K562 (cell line): ENCODE data around the gene PLEKHA5. TPM values are rescaled to one million over a fixed set of nuclear protein-coding genes. Genes with fewer than 3 reads are reported as not detected.

Experiments
- ATAC-seq: fragments of 200-7000 bp; cut with Tn5 transposase; 3 replicates; pipeline ENCODE4 v1.9.1; 2020; ENCODE audit warnings: moderate library complexity
- BruUV-seq: library from RNA; stranded (reverse); fragments of 400-500 nt; replicated peaks from 2 replicates; lab custom pipeline; 2021; lab: Mats Ljungman, UMichigan
- CTCF ChIA-PET: fragments of 300-600 bp; formaldehyde crosslinking; extraction: SDS; loops from one replicate; lab custom pipeline; 2021; ENCODE audit warnings: low intra/inter-chr PET ratio; lab: Yijun Ruan, JAX
- POLR2A ChIA-PET: fragments of 300-600, 350-650 bp; sonication (Branson Sonifier 250); formaldehyde crosslinking; extraction: SDS; loops from one replicate; lab custom pipeline; 2021; ENCODE audit warnings: antibody characterized with exemption, inconsistent platforms; lab: Yijun Ruan, JAX
- DNase-seq, 4 experiments: peaks; one replicate each; pipeline versions ENCODE4 v3.0.0 to v3.0.0-alpha.2; 2011 to 2018; ENCODE audit warnings: low spot score in 3 of 4, mixed read lengths in 3 of 4; ENCODE audit errors: extremely low read depth in 1 of 4
- FAIRE-seq: peaks from 2 replicates; lab custom pipeline; 2011; peaks lifted over from hg19 to GRCh38; lab: Jason Lieb, UNC
- H2AFZ ChIP-seq: 2 replicates; pipeline ENCODE4 v1.6.0; 2011; ENCODE audit warnings: low read depth, low read length, control low read depth, inconsistent platforms
- H3K27ac ChIP-seq: fragments of 200-600 bp; 3 replicates; pipeline ENCODE4 v1.8.0; 2011; ENCODE audit warnings: low read depth, mild to moderate bottlenecking, control low read depth, inconsistent platforms, low read length, moderate library complexity, mixed read lengths; ENCODE audit errors: extremely low read depth
- H3K27me3 ChIP-seq, 2 experiments: fragments of 300-600 bp in 1 of 2; 2 replicates in 1 of 2; 3 replicates in 1 of 2; pipeline versions ENCODE4 v1.6.0 to v1.8.0; 2011; ENCODE audit warnings: inconsistent platforms in 2 of 2, low read length in 2 of 2, mild to moderate bottlenecking in 1 of 2, mixed read lengths in 1 of 2, moderate library complexity in 1 of 2; ENCODE audit not compliant: control insufficient read depth in 2 of 2, insufficient read depth in 2 of 2
- H3K36me3 ChIP-seq: fragments of 300-600 bp; 3 replicates; pipeline ENCODE4 v1.8.0; 2011; ENCODE audit warnings: mild to moderate bottlenecking, low read length, inconsistent platforms; ENCODE audit not compliant: control insufficient read depth, insufficient read depth
- H3K4me1 ChIP-seq, 2 experiments: fragments of 200-600 bp in 1 of 2; replicated peaks in 1 of 2; 2 replicates in 1 of 2; 3 replicates in 1 of 2; pipeline versions ENCODE4 v1.5.1 to v1.8.0; 2011; ENCODE audit warnings: inconsistent platforms in 2 of 2, low read length in 2 of 2, mild to moderate bottlenecking in 1 of 2, mixed read lengths in 1 of 2, moderate library complexity in 1 of 2; ENCODE audit not compliant: control insufficient read depth in 2 of 2, insufficient read depth in 2 of 2
- H3K4me2 ChIP-seq: 2 replicates; pipeline ENCODE4 v1.6.1; 2011; ENCODE audit warnings: low read length, control low read depth, inconsistent platforms, mixed read lengths; ENCODE audit not compliant: insufficient read depth
- H3K4me3 ChIP-seq: fragments of 200-600 bp; sonication (generic), shearing (Covaris generic); 2 replicates; pipeline ENCODE4 v1.5.1; 2016; ENCODE audit warnings: control low read depth, inconsistent platforms
- H3K79me2 ChIP-seq: fragments of 200-600 bp; 3 replicates; pipeline ENCODE4 v1.8.0; 2011; ENCODE audit warnings: low read length, inconsistent platforms; ENCODE audit not compliant: control insufficient read depth, insufficient read depth
- H3K9ac ChIP-seq, 2 experiments: 2 replicates each; pipeline versions ENCODE4 v1.6.0 to v1.6.1; 2011; ENCODE audit warnings: low read depth in 2 of 2, low read length in 2 of 2, control low read depth in 1 of 2, inconsistent platforms in 1 of 2, mild to moderate bottlenecking in 1 of 2, mixed read lengths in 1 of 2; ENCODE audit not compliant: insufficient read depth in 1 of 2
- H3K9me1 ChIP-seq: one replicate; pipeline ENCODE4 v1.6.0; 2011; ENCODE audit warnings: inconsistent platforms, mild to moderate bottlenecking, low read length, moderate library complexity; ENCODE audit not compliant: control insufficient read depth, insufficient read depth
- H3K9me3 ChIP-seq: replicated peaks from 2 replicates; pipeline ENCODE4 v1.5.1; 2011; ENCODE audit warnings: low read depth, low read length, inconsistent platforms; ENCODE audit not compliant: control insufficient read depth, insufficient read depth
- H4K20me1 ChIP-seq: replicated peaks from 2 replicates; pipeline ENCODE4 v1.6.1; 2011; ENCODE audit warnings: low read length, inconsistent platforms, mixed read lengths; ENCODE audit not compliant: control insufficient read depth, insufficient read depth
- CREM ChIP-seq: IDR thresholded peaks from 2 replicates; pipeline ENCODE4 v1.6.1; 2014; ENCODE audit warnings: antibody characterized with exemption, low read depth
- CTCFL ChIP-seq: IDR thresholded peaks from 2 replicates; pipeline ENCODE4 v1.6.1; 2011; ENCODE audit warnings: borderline replicate concordance, low read depth, mild to moderate bottlenecking, moderate library complexity, low read length; ENCODE audit not compliant: insufficient read depth, poor library complexity, severe bottlenecking
- FOXA1 ChIP-seq: fragments of 450-650 bp; IDR thresholded peaks from 2 replicates; pipeline ENCODE4 v1.6.1; 2016; ENCODE audit warnings: mild to moderate bottlenecking, borderline replicate concordance
- ILK ChIP-seq: fragments of 450-650 bp; IDR thresholded peaks from 2 replicates; pipeline ENCODE4 v1.6.1; 2016; ENCODE audit warnings: missing genetic modification characterization, low read depth, mild to moderate bottlenecking, missing compliant biosample characterization, moderate library complexity, borderline replicate concordance
- MIER1 ChIP-seq: fragments of 450-650 bp; IDR thresholded peaks from 2 replicates; pipeline ENCODE4 v1.6.1; 2016; ENCODE audit warnings: antibody characterized with exemption, mild to moderate bottlenecking, low read depth
- MITF ChIP-seq: IDR thresholded peaks from 2 replicates; pipeline ENCODE4 v1.6.1; 2014; ENCODE audit warnings: antibody characterized with exemption
- NR2C2 ChIP-seq, 2 experiments: fragments of 200-800 bp in 1 of 2; sonication (Bioruptor generic) in 1 of 2; sonication (generic) in 1 of 2; formaldehyde crosslinking in 1 of 2; IDR thresholded peaks; 2 replicates each; pipeline versions ENCODE4 v1.6.1 to v1.8.0; 2016 to 2022; ENCODE audit warnings: mild to moderate bottlenecking in 1 of 2, missing compliant biosample characterization in 1 of 2, missing genetic modification characterization in 1 of 2, missing genetic modification reagents in 1 of 2
- NR2F6 ChIP-seq: fragments of 450-650 bp; formaldehyde crosslinking; IDR thresholded peaks from 2 replicates; pipeline ENCODE4 v1.4.0; 2020; ENCODE audit warnings: mild to moderate bottlenecking
- PHF20 ChIP-seq: fragments of 450-650 bp; IDR thresholded peaks from 2 replicates; pipeline ENCODE4 v1.6.1; 2018; ENCODE audit not compliant: partially characterized antibody
- POLR2AphosphoS2 ChIP-seq: IDR thresholded peaks from 2 replicates; pipeline ENCODE4 v1.6.1; 2012; ENCODE audit warnings: low read length, improper control_type of control experiment
- SPI1 ChIP-seq: IDR thresholded peaks from 2 replicates; pipeline ENCODE4 v1.6.1; 2011; ENCODE audit warnings: low read depth, low read length, control low read depth, borderline replicate concordance
- SRSF7 ChIP-seq: fragments of 200-400 bp; formaldehyde crosslinking; optimal IDR thresholded peaks from 2 replicates; pipeline ENCODE3; 2017; ENCODE audit warnings: mild to moderate bottlenecking, low read depth, low read length
- THRAP3 ChIP-seq: fragments of 450-650 bp; IDR thresholded peaks from 2 replicates; pipeline ENCODE4 v1.6.1; 2016; ENCODE audit warnings: mild to moderate bottlenecking, inconsistent platforms, borderline replicate concordance
- ZKSCAN1 ChIP-seq: fragments of 150-350 bp; IDR thresholded peaks from 2 replicates; pipeline ENCODE4 v1.6.1; 2016; ENCODE audit warnings: low read depth, low read length
- ZNF165 ChIP-seq: fragments of 250-450 bp; sonication (Bioruptor Pico); IDR thresholded peaks from 2 replicates; pipeline ENCODE4 v1.4.0; 2020; ENCODE audit warnings: borderline replicate concordance
- ZNF3 ChIP-seq: fragments of 250-450 bp; sonication (Bioruptor Pico); IDR thresholded peaks from 2 replicates; pipeline ENCODE4 v1.5.0; 2021; ENCODE audit warnings: mild to moderate bottlenecking, moderate library complexity
- ZNF354B ChIP-seq: fragments of 250-450 bp; sonication (Bioruptor Pico); IDR thresholded peaks from 2 replicates; pipeline ENCODE4 v1.4.0; 2020
- WGBS: fragments of 100-300 bp; shearing (Covaris generic); methylation state at CpG from one replicate; pipeline ENCODE4 v1.1.6; 2016; ENCODE audit warnings: low coverage, mixed read lengths; ENCODE audit not compliant: insufficient coverage; ENCODE audit errors: missing lambda C conversion rate; 5-methylcytosine and 5-hydroxymethylcytosine counted together
- in situ Hi-C: fragments of 300-500 bp; cut with MboI; formaldehyde crosslinking; loops from 4 replicates; pipeline ENCODE4 v1.15.0; 2018; ENCODE audit warnings: inconsistent platforms, mixed read lengths
- intact Hi-C: fragments of 100-400 bp; cut with micrococcal nuclease; formaldehyde crosslinking; loops from 2 replicates; pipeline ENCODE4 v1.14.2; 2022
- polyA plus RNA-seq, 8 experiments: library from polyadenylated mRNA; depleted of rRNA in 4 of 8; stranded (reverse) in 5 of 8; unstranded in 3 of 8; fragments of >200 nt; fragmentation: Nextera tagmentation in 2 of 8; fragmentation: Illumina TruSeq in 1 of 8; extraction: Ambion mirVana in 2 of 8; extraction: Trizol in 1 of 8; gene quantifications; 2 replicates each; pipeline versions ENCODE4 v1.2.1 to v1.2.3, GENCODE V29; 2011 to 2014; ENCODE audit warnings: inconsistent platforms in 1 of 8, missing spikeins in 1 of 8
- total RNA-seq, 7 experiments: library from RNA; depleted of rRNA in 6 of 7; stranded (reverse); fragments of >200 nt in 6 of 7; fragmentation: Illumina TruSeq in 2 of 7; extraction: Trizol in 2 of 7; gene quantifications; 2 replicates each; pipeline versions ENCODE4 v1.2.1 to v1.2.3, GENCODE V29; 2011 to 2021; ENCODE audit warnings: low replicate concordance in 1 of 7
- TF ChIP-seq, protein P1 (sequence below): fragments of 250-450 bp; sonication (Bioruptor Pico); IDR thresholded peaks from 2 replicates; pipeline ENCODE4 v1.5.0; 2022; ENCODE audit warnings: mild to moderate bottlenecking

The PLEKHA5 gene
- total and polyA plus RNA-seq, 9 of the 15 experiments (the other 6 are each of a cell fraction or from before 2014, with no cell fraction given) = 7.2 to 26.2 (median 17.4) TPM

- in situ Hi-C loops = no loop called here
Measured at GRCh38 chr12:19165451-19165850, 35.9 kb downstream of the PLEKHA5 start.

More at GRCh38 chr12:19165451-19165850, 35.9 kb downstream of the PLEKHA5 start:
- Histone ChIP-seq H3K9me1 (no peaks in the 10 kb centered on the region), H3K36me3 (no peaks in the 10 kb centered on the region), H3K4me3 (no peak overlapping the region), H3K4me1 (no peaks in the 10 kb centered on the region), H2AFZ (no peak overlapping the region), H3K9ac (no peak overlapping the region), H3K9me3 (no peaks in the 10 kb centered on the region), H3K79me2 (peaks cover 8% of the 10 kb centered on the region; the same call in 2 of the 3 replicates), H3K4me2 (no peak overlapping the region), H3K27me3 (no peaks in the 10 kb centered on the region), H3K27ac (no peak overlapping the region), H4K20me1 (no peaks in the 10 kb centered on the region)
- ATAC-seq (no peak), FAIRE-seq (no peak), DNase-seq (no peak)
- TF ChIP-seq MIER1 (no peak), SRSF7 (no peak), PHF20 (no peak), ZNF165 (no peak), MITF (no peak), ZNF3 (CRISPR knock-in tag) (no peak), THRAP3 (no peak), FOXA1 (no peak), CREM (no peak), NR2F6 (no peak), ZKSCAN1 (no peak), ILK (tag) (no peak), ZNF354B (CRISPR knock-in tag) (no peak), CTCFL (no peak), SPI1 (no peak), POLR2AphosphoS2 (no peak), NR2C2 (CRISPR knock-in tag; IDR thresholded peaks at IDR 0.05) (no peak), NR2C2 (tag; IDR thresholded peaks at IDR 0.05) (no peak)
- TF ChIP-seq, protein P1, sequence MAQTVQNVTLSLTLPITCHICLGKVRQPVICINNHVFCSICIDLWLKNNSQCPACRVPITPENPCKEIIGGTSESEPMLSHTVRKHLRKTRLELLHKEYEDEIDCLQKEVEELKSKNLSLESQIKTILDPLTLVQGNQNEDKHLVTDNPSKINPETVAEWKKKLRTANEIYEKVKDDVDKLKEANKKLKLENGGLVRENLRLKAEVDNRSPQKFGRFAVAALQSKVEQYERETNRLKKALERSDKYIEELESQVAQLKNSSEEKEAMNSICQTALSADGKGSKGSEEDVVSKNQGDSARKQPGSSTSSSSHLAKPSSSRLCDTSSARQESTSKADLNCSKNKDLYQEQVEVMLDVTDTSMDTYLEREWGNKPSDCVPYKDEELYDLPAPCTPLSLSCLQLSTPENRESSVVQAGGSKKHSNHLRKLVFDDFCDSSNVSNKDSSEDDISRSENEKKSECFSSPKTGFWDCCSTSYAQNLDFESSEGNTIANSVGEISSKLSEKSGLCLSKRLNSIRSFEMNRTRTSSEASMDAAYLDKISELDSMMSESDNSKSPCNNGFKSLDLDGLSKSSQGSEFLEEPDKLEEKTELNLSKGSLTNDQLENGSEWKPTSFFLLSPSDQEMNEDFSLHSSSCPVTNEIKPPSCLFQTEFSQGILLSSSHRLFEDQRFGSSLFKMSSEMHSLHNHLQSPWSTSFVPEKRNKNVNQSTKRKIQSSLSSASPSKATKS = no peak
- 94% methylated on average over 2 of the region's 2 CpGs for WGBS
- ChIA-PET POLR2A (no interaction called here), CTCF (no interaction called here)
- intact Hi-C loops = no loop called here
- BruUV-seq = no TSS peak
